ENCODE data around the gene OR51L1.
"Not testable (repeated sequence)": the region's sequence is repeated elsewhere in the genome, so short reads cannot be mapped to it uniquely, and the experiment has no call there.

GRCh38 chr11:4955613-4956012 lies 39.0 kb upstream of the OR51L1 start, which contains the start of gene OR51A2:
- TF ChIP-seq CTCF, POLR2A, EP300 (IDR thresholded peaks at IDR 0.05): not testable (repeated sequence)

Data from suprapubic skin (tissue), 3 donors.